ENCODE measurements around the gene TAS2R20. TPM values are rescaled to one million over a fixed set of nuclear protein-coding genes. Genes with fewer than 3 reads are reported as not detected.

TAS2R20 gene
- total and polyA plus RNA-seq, 2 of the 13 experiments (the other 11 are each of a cell fraction or from before 2014, with no cell fraction given) = 0.54 to 2.9 TPM

DNA sequence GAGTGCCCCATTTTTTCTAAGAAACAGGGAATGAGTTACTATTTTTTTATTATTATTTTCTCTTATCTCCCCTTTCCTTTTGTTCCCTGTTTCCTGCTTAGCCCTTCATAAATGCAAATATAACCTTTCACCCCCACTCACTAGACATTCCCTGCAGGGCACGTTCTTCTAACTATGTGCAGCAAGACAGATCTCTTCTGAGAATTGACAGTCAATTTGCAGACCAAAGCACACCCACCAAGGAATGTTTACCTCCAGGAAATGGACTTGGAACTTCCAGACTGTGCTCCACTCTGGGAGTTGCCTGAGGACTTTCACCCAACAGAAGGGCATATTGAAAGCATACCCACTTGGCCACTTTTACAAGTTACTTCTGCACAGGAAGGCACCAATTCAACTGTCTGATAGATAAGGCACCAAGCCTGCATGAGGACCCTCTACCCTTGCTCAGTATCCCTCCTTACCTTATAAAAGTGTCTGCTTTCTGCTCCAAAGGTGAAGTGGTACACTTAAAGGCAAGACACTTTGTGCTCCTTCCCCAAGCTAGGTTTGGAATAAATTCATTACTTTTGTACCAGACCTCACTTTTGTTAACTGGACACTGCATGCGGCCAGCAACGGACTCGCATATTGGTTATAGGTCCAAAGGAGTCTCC lies 17.8 kb upstream of the TAS2R20 start (continued):
- TF ChIP-seq, protein P1, sequence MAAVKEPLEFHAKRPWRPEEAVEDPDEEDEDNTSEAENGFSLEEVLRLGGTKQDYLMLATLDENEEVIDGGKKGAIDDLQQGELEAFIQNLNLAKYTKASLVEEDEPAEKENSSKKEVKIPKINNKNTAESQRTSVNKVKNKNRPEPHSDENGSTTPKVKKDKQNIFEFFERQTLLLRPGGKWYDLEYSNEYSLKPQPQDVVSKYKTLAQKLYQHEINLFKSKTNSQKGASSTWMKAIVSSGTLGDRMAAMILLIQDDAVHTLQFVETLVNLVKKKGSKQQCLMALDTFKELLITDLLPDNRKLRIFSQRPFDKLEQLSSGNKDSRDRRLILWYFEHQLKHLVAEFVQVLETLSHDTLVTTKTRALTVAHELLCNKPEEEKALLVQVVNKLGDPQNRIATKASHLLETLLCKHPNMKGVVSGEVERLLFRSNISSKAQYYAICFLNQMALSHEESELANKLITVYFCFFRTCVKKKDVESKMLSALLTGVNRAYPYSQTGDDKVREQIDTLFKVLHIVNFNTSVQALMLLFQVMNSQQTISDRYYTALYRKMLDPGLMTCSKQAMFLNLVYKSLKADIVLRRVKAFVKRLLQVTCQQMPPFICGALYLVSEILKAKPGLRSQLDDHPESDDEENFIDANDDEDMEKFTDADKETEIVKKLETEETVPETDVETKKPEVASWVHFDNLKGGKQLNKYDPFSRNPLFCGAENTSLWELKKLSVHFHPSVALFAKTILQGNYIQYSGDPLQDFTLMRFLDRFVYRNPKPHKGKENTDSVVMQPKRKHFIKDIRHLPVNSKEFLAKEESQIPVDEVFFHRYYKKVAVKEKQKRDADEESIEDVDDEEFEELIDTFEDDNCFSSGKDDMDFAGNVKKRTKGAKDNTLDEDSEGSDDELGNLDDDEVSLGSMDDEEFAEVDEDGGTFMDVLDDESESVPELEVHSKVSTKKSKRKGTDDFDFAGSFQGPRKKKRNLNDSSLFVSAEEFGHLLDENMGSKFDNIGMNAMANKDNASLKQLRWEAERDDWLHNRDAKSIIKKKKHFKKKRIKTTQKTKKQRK (IDR thresholded peaks at IDR 0.05; ENCODE audit: low read length) = no peak
- TF ChIP-seq, protein P2, sequence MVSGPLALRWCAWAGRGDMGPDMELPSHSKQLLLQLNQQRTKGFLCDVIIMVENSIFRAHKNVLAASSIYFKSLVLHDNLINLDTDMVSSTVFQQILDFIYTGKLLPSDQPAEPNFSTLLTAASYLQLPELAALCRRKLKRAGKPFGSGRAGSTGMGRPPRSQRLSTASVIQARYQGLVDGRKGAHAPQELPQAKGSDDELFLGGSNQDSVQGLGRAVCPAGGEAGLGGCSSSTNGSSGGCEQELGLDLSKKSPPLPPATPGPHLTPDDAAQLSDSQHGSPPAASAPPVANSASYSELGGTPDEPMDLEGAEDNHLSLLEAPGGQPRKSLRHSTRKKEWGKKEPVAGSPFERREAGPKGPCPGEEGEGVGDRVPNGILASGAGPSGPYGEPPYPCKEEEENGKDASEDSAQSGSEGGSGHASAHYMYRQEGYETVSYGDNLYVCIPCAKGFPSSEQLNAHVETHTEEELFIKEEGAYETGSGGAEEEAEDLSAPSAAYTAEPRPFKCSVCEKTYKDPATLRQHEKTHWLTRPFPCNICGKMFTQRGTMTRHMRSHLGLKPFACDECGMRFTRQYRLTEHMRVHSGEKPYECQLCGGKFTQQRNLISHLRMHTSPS (CRISPR knock-in tag; IDR thresholded peaks at IDR 0.05; ENCODE audit: low read depth) = peak; percentile 67; the same call in 1 of the 2 replicates
- TF ChIP-seq, protein P3, sequence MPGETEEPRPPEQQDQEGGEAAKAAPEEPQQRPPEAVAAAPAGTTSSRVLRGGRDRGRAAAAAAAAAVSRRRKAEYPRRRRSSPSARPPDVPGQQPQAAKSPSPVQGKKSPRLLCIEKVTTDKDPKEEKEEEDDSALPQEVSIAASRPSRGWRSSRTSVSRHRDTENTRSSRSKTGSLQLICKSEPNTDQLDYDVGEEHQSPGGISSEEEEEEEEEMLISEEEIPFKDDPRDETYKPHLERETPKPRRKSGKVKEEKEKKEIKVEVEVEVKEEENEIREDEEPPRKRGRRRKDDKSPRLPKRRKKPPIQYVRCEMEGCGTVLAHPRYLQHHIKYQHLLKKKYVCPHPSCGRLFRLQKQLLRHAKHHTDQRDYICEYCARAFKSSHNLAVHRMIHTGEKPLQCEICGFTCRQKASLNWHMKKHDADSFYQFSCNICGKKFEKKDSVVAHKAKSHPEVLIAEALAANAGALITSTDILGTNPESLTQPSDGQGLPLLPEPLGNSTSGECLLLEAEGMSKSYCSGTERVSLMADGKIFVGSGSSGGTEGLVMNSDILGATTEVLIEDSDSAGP (CRISPR knock-in tag; IDR thresholded peaks at IDR 0.05; ENCODE audit: borderline replicate concordance) = no peak
- peak; percentile 55 for TF ChIP-seq CEBPG (CRISPR knock-in tag; IDR thresholded peaks at IDR 0.05)
- TF ChIP-seq FOXO1 (CRISPR knock-in tag; IDR thresholded peaks at IDR 0.05) = peak; percentile 87; the same call in 1 of the 2 replicates
- TF ChIP-seq SAFB2 (CRISPR knock-in tag; IDR thresholded peaks at IDR 0.05; ENCODE audit: borderline replicate concordance, low read depth) = peak; percentile 55; the same call in 1 of the 2 replicates
- TF ChIP-seq, protein P4, sequence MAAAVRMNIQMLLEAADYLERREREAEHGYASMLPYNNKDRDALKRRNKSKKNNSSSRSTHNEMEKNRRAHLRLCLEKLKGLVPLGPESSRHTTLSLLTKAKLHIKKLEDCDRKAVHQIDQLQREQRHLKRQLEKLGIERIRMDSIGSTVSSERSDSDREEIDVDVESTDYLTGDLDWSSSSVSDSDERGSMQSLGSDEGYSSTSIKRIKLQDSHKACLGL (CRISPR knock-in tag; IDR thresholded peaks at IDR 0.05) = no peak
- no peak for TF ChIP-seq ARHGAP35 (CRISPR knock-in tag; IDR thresholded peaks at IDR 0.05; ENCODE audit: borderline replicate concordance)
- TF ChIP-seq, protein P5, sequence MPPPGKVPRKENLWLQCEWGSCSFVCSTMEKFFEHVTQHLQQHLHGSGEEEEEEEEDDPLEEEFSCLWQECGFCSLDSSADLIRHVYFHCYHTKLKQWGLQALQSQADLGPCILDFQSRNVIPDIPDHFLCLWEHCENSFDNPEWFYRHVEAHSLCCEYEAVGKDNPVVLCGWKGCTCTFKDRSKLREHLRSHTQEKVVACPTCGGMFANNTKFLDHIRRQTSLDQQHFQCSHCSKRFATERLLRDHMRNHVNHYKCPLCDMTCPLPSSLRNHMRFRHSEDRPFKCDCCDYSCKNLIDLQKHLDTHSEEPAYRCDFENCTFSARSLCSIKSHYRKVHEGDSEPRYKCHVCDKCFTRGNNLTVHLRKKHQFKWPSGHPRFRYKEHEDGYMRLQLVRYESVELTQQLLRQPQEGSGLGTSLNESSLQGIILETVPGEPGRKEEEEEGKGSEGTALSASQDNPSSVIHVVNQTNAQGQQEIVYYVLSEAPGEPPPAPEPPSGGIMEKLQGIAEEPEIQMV (CRISPR knock-in tag; IDR thresholded peaks at IDR 0.05; ENCODE audit: low read depth) = peak; percentile 21; the same call in 1 of the 2 replicates
- TF ChIP-seq ZNF337 (CRISPR knock-in tag; IDR thresholded peaks at IDR 0.05; ENCODE audit: borderline replicate concordance, low read depth) = no peak
- no peak for TF ChIP-seq ATAD3A (CRISPR knock-in tag; IDR thresholded peaks at IDR 0.05)
- no peak for TF ChIP-seq KDM4B (CRISPR knock-in tag; IDR thresholded peaks at IDR 0.05)
- TF ChIP-seq KAT8 (CRISPR knock-in tag; IDR thresholded peaks at IDR 0.05) = no peak
- no peak; the same call in 1 of the 2 replicates for TF ChIP-seq YEATS4 (CRISPR knock-in tag; IDR thresholded peaks at IDR 0.05; ENCODE audit: borderline replicate concordance)
- TF ChIP-seq NFIC (IDR thresholded peaks at IDR 0.05; ENCODE audit: low read length) = peak; percentile 53; the same call in 1 of the 2 replicates
- TF ChIP-seq SP1 (IDR thresholded peaks at IDR 0.05) = no peak
- no peak for TF ChIP-seq SP1 (CRISPR knock-in tag; IDR thresholded peaks at IDR 0.05)
- TF ChIP-seq POLR2AphosphoS2 (IDR thresholded peaks at IDR 0.05; ENCODE audit: low read depth, low read length) = no peak
- TF ChIP-seq ISX (CRISPR knock-in tag; conservative IDR thresholded peaks at IDR 0.05) = no peak
- TF ChIP-seq, protein P6, sequence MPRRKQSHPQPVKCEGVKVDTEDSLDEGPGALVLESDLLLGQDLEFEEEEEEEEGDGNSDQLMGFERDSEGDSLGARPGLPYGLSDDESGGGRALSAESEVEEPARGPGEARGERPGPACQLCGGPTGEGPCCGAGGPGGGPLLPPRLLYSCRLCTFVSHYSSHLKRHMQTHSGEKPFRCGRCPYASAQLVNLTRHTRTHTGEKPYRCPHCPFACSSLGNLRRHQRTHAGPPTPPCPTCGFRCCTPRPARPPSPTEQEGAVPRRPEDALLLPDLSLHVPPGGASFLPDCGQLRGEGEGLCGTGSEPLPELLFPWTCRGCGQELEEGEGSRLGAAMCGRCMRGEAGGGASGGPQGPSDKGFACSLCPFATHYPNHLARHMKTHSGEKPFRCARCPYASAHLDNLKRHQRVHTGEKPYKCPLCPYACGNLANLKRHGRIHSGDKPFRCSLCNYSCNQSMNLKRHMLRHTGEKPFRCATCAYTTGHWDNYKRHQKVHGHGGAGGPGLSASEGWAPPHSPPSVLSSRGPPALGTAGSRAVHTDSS (CRISPR knock-in tag; conservative IDR thresholded peaks at IDR 0.05) = no peak

Data from HepG2 (cell line).